Lower lobe of right lung (tissue), 2 donors: ENCODE results near the gene CXCR3. TPM values are rescaled to one million over a fixed set of nuclear protein-coding genes. Genes with fewer than 3 reads are reported as not detected.
A peak's percentile ranks its signal among the peaks of the same experiment; 100 is the strongest.

Experiments used
- ATAC-seq, 2 donors: fragments of 200-7000 bp; cut with Tn5 transposase; one replicate each; pipeline ENCODE4 v1.9.1; 2020 to 2022; ENCODE audit warnings: mild to moderate bottlenecking in 2 of 2, moderate library complexity in 2 of 2
- DNase-seq: peaks from one replicate; pipeline ENCODE4 v3.0.0-alpha.2; 2020
- H3K27ac ChIP-seq: fragments of 200-600 bp; one replicate; pipeline ENCODE4 v1.8.0; 2022
- H3K27me3 ChIP-seq: fragments of 200-600 bp; one replicate; pipeline ENCODE4 v1.8.0; 2022; ENCODE audit warnings: low read depth
- H3K36me3 ChIP-seq: fragments of 200-600 bp; one replicate; pipeline ENCODE4 v1.8.0; 2022; ENCODE audit warnings: mild to moderate bottlenecking
- H3K4me1 ChIP-seq: fragments of 200-600 bp; one replicate; pipeline ENCODE4 v1.8.0; 2022
- H3K4me3 ChIP-seq: fragments of 200-600 bp; one replicate; pipeline ENCODE4 v1.8.0; 2022; ENCODE audit warnings: mild to moderate bottlenecking
- H3K9me3 ChIP-seq: fragments of 200-600 bp; one replicate; pipeline ENCODE4 v1.8.0; 2022
- CTCF ChIP-seq: fragments of 200-600 bp; IDR thresholded peaks from one replicate; pipeline ENCODE4 v1.8.0; 2022; ENCODE audit warnings: antibody characterized with exemption, mild to moderate bottlenecking
- intact Hi-C: fragments of 100-400 bp; cut with DNase I; formaldehyde crosslinking; loops from one replicate; pipeline ENCODE4 v1.11.0; 2022
- total RNA-seq: library from RNA; stranded (reverse); fragmentation: NEBNext Ultra II Directional; extraction: Animal tissue kit (Norgen Biotek cat#: 25700); gene quantifications from one replicate; pipeline ENCODE4 v1.2.1, GENCODE V29; 2021
- donor health status: DM: no; HTN: yes; CAD: no; lungs with severe emphysema.

Gene CXCR3
- total RNA-seq, 1 donor from 2014 or later = 1.9 TPM

- peaks cover 6% of the 10 kb centered on the region for H3K36me3 ChIP-seq
- ATAC-seq (no peak), DNase-seq (no peak)
- no peaks in the 10 kb centered on the region for H3K27me3 ChIP-seq
- intact Hi-C loops = no loop called here
- H3K4me1 ChIP-seq = no peaks in the 10 kb centered on the region
- H3K27ac ChIP-seq = no peak overlapping the region
- H3K9me3 ChIP-seq = no peaks in the 10 kb centered on the region
- TF ChIP-seq CTCF = no peak
- H3K4me3 ChIP-seq = no peak overlapping the region
Measured at GRCh38 chrX:71581210-71581609, 37.1 kb downstream of the CXCR3 start.

- intact Hi-C loops = no loop called here
- Histone ChIP-seq H3K27me3 (no peaks in the 10 kb centered on the region), H3K4me3 (no peak overlapping the region), H3K27ac (no peak overlapping the region), H3K36me3 (peaks cover 18% of the 10 kb centered on the region), H3K4me1 (no peaks in the 10 kb centered on the region), H3K9me3 (no peaks in the 10 kb centered on the region)
- TF ChIP-seq CTCF = no peak
- DNase-seq (no peak), ATAC-seq (no peak)
Measured at GRCh38 chrX:71579990-71580380, 38.3 kb downstream of the CXCR3 start.

- peaks cover 25% of the 10 kb centered on the region for H3K36me3 ChIP-seq
- no peak for TF ChIP-seq CTCF
- no peak overlapping the region for H3K27ac ChIP-seq
- H3K4me3 ChIP-seq = no peak overlapping the region
- intact Hi-C loops = no loop called here
- DNase-seq (no peak), ATAC-seq (peak in 1 of 2 donors; percentile 12)
- no peaks in the 10 kb centered on the region for H3K27me3 ChIP-seq
- no peaks in the 10 kb centered on the region for H3K9me3 ChIP-seq
- H3K4me1 ChIP-seq = no peaks in the 10 kb centered on the region
Measured at GRCh38 chrX:71579136-71579989, 38.9 kb downstream of the CXCR3 start.

GRCh38 chrX:71578253-71579135, 39.8 kb downstream of the CXCR3 start, which contains the start of gene GCNA:
Gene GCNA (plus strand): TSS chrX:71578437. CDS start chrX:71580822, 2,385 bp downstream.
- no peaks in the 10 kb centered on the region for H3K27me3 ChIP-seq
- TF ChIP-seq CTCF = no peak
- DNase-seq (no peak), ATAC-seq (no peak)
- H3K4me1 ChIP-seq = no peaks in the 10 kb centered on the region
- peaks cover 33% of the 10 kb centered on the region for H3K36me3 ChIP-seq
- intact Hi-C loops = no loop called here
- no peak within 1 kb of the TSS for H3K27ac ChIP-seq
- no peaks in the 10 kb centered on the region for H3K9me3 ChIP-seq
- no peak within 1 kb of the TSS for H3K4me3 ChIP-seq

GRCh38 chrX:71577682-71578081, 40.6 kb downstream of the CXCR3 start:
- H3K36me3 ChIP-seq = peaks cover 41% of the 10 kb centered on the region

More at GRCh38 chrX:71577682-71578081, 40.6 kb downstream of the CXCR3 start:
- DNase-seq (no peak), ATAC-seq (peak in 1 of 2 donors; percentile 64)
- Histone ChIP-seq H3K9me3 (no peaks in the 10 kb centered on the region), H3K27me3 (no peaks in the 10 kb centered on the region), H3K4me1 (no peaks in the 10 kb centered on the region), H3K4me3 (no peak overlapping the region), H3K27ac (no peak overlapping the region)
- intact Hi-C loops = no loop called here
- TF ChIP-seq CTCF = no peak
